Natural killer cell (primary cell): Measurements from ENCODE around the gene OSBPL10. TPM values are rescaled to one million over a fixed set of nuclear protein-coding genes. Genes with fewer than 3 reads are reported as not detected.

Experiments used
- ATAC-seq, 3 donors: fragments of 150-1000 bp in 2 of 3; fragments of 200-7000 bp in 1 of 3; cut with Tn5 transposase; 1 replicate in 1 of 3; 2 replicates in 2 of 3; pipeline ENCODE4 v1.10.0; 2021; ENCODE audit warnings: mild to moderate bottlenecking in 2 of 3, moderate library complexity in 2 of 3
- DNase-seq, 2 donors: peaks; one replicate each; pipeline versions ENCODE4 v3.0.0 to v3.0.0-alpha.2; 2013 to 2021; ENCODE audit warnings: mixed read lengths in 1 of 2
- H3K27ac ChIP-seq: one replicate; pipeline ENCODE4 v1.5.1; 2013; ENCODE audit warnings: mild to moderate bottlenecking, low read length
- H3K27me3 ChIP-seq: one replicate; pipeline ENCODE4 v1.6.1; 2013; ENCODE audit warnings: low read length; ENCODE audit not compliant: control insufficient read depth, insufficient read depth
- H3K36me3 ChIP-seq: one replicate; pipeline ENCODE4 v1.6.1; 2013; ENCODE audit warnings: low read length; ENCODE audit not compliant: control insufficient read depth, insufficient read depth
- H3K4me1 ChIP-seq: one replicate; pipeline ENCODE4 v1.6.1; 2013; ENCODE audit warnings: low read length; ENCODE audit not compliant: control insufficient read depth, insufficient read depth
- H3K4me3 ChIP-seq: one replicate; pipeline ENCODE4 v1.5.1; 2013; ENCODE audit warnings: low read length
- H3K9me3 ChIP-seq: one replicate; pipeline ENCODE4 v1.6.1; 2013; ENCODE audit warnings: low read length; ENCODE audit not compliant: control insufficient read depth, insufficient read depth
- H3K27ac Mint-ChIP-seq, 2 donors: one replicate each; pipeline ENCODE4 v1.8.0; 2022; ENCODE audit warnings: mild to moderate bottlenecking in 2 of 2, mixed read lengths in 2 of 2, moderate library complexity in 1 of 2
- H3K27me3 Mint-ChIP-seq, 2 donors: one replicate each; pipeline ENCODE4 v1.8.0; 2022; ENCODE audit warnings: low read depth in 2 of 2, mixed read lengths in 2 of 2
- H3K36me3 Mint-ChIP-seq: one replicate; pipeline ENCODE4 v1.8.0; 2022; ENCODE audit warnings: mixed read lengths
- H3K4me1 Mint-ChIP-seq, 2 donors: one replicate each; pipeline ENCODE4 v1.8.0; 2022; ENCODE audit warnings: mixed read lengths in 2 of 2
- H3K4me3 Mint-ChIP-seq: one replicate; pipeline ENCODE4 v1.8.0; 2022; ENCODE audit warnings: mild to moderate bottlenecking, moderate library complexity, mixed read lengths
- H3K9me3 Mint-ChIP-seq, 2 donors: one replicate each; pipeline ENCODE4 v1.8.0; 2022; ENCODE audit warnings: mixed read lengths in 2 of 2
- WGBS: methylation state at CpG from one replicate; pipeline ENCODE4 v1.1.7; 2013; ENCODE audit warnings: missing lambda C conversion rate; ENCODE audit not compliant: insufficient coverage; 5-methylcytosine and 5-hydroxymethylcytosine counted together
- intact Hi-C: fragments of 100-400 bp; cut with micrococcal nuclease; formaldehyde crosslinking; loops from one replicate; pipeline ENCODE4 v1.14.2; 2022
- total RNA-seq, 4 donors: library from RNA; stranded (reverse); fragments of 120-200 nt in 1 of 4; gene quantifications; one replicate each; pipeline versions ENCODE4 v1.2.3 to v1.2.4, GENCODE V29; 2013 to 2022
- TF ChIP-seq, protein P1 (sequence below): fragments of 200-600 bp; IDR thresholded peaks from one replicate; pipeline ENCODE4 v1.8.0; 2022; ENCODE audit warnings: antibody characterized with exemption

Gene OSBPL10
- total RNA-seq, 3 donors from 2014 or later (not counting 1 experiment from before 2014, with no cell fraction given) = 1.00 to 3.6 (median 1.6) TPM

DNA sequence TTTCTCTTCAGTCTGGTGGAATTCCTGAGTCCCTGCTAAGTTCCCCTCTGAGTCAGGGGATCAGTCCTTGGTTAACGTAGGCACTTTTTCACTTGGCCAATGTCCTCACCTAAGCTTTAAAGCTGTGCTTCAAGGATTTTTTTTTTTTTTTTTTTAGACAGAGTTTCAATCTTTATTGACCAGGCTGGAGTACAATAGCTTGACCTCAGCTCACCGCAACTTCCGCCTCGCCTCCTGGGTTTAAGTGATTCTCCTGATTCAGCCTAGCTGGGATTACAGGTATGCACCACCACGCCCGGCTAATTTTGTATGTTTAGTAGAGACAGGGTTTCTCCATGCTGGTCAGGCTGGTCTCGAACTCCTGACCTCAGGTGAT lies 228.0 kb downstream of the OSBPL10 start:
- DNase-seq (no peak), ATAC-seq (no peak)
- no peak overlapping the region for H3K27ac ChIP-seq
- Mint-ChIP-seq H3K36me3 (no peaks in the 10 kb centered on the region), H3K4me3 (no peak overlapping the region), H3K4me1 (peaks cover 6 to 10% of the 10 kb centered on the region in 2 donors), H3K27me3 (no peaks in the 10 kb centered on the region), H3K27ac (no peak overlapping the region), H3K9me3 (no peaks in the 10 kb centered on the region)
- H3K27me3 ChIP-seq = no peaks in the 10 kb centered on the region
- intact Hi-C loops = no loop called here
- WGBS = over 99% methylated on average over 7 of the region's 7 CpGs
- H3K36me3 ChIP-seq = no peaks in the 10 kb centered on the region
- H3K4me1 ChIP-seq = no peaks in the 10 kb centered on the region
- H3K9me3 ChIP-seq = no peaks in the 10 kb centered on the region
- H3K4me3 ChIP-seq = no peak overlapping the region
- TF ChIP-seq, protein P1, sequence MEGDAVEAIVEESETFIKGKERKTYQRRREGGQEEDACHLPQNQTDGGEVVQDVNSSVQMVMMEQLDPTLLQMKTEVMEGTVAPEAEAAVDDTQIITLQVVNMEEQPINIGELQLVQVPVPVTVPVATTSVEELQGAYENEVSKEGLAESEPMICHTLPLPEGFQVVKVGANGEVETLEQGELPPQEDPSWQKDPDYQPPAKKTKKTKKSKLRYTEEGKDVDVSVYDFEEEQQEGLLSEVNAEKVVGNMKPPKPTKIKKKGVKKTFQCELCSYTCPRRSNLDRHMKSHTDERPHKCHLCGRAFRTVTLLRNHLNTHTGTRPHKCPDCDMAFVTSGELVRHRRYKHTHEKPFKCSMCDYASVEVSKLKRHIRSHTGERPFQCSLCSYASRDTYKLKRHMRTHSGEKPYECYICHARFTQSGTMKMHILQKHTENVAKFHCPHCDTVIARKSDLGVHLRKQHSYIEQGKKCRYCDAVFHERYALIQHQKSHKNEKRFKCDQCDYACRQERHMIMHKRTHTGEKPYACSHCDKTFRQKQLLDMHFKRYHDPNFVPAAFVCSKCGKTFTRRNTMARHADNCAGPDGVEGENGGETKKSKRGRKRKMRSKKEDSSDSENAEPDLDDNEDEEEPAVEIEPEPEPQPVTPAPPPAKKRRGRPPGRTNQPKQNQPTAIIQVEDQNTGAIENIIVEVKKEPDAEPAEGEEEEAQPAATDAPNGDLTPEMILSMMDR = no peak

DNA sequence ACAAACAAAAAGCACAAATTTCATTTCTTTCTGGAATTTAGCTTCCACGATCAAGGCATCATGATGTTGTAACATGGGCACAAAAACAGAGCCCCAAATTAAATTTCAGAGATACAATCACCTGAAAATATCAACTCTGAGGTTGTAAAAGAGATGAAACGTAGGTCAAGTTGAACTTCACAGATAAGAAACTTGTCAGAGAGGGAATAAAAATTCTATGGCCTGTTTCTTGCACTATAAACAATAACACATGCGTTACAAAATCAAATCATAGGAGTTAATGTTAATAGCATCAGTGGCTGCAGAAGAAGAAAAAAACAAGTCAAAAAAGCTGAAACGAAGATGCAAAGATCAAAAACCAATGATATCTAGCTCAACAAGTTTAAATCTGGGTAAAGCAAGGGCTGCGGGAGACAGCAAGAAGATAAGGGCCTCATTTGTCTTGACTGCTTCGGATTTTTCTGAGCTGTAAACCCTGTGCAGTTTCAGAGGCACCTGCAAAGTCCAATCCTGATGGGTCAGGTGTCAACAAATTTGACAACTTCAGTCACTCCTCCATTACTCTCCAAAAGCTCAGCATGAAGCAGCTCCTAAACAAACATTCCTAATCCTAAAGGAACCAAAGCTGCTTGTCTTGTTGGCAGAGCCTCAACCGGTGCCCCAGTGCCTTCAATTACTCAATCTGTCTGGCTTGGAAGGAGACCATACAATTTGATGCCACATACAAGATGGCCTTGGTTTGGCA lies 228.6 kb downstream of the OSBPL10 start:
- no peaks in the 10 kb centered on the region for H3K9me3 ChIP-seq
- no peak overlapping the region for H3K4me3 ChIP-seq
- Mint-ChIP-seq H3K4me1 (peaks cover 6 to 8% of the 10 kb centered on the region in 2 donors), H3K4me3 (no peak overlapping the region), H3K27ac (no peak overlapping the region), H3K27me3 (peaks cover 0 to 4% of the 10 kb centered on the region in 2 donors), H3K9me3 (no peaks in the 10 kb centered on the region), H3K36me3 (no peaks in the 10 kb centered on the region)
- H3K27me3 ChIP-seq = no peaks in the 10 kb centered on the region
- no peak for ATAC-seq
- TF ChIP-seq, protein P1 = no peak
- DNase-seq = no peak
- H3K36me3 ChIP-seq = no peaks in the 10 kb centered on the region
- intact Hi-C loops = no loop called here
- no peaks in the 10 kb centered on the region for H3K4me1 ChIP-seq
- WGBS = 89% methylated on average over 5 of the region's 7 CpGs
- no peak overlapping the region for H3K27ac ChIP-seq

DNA sequence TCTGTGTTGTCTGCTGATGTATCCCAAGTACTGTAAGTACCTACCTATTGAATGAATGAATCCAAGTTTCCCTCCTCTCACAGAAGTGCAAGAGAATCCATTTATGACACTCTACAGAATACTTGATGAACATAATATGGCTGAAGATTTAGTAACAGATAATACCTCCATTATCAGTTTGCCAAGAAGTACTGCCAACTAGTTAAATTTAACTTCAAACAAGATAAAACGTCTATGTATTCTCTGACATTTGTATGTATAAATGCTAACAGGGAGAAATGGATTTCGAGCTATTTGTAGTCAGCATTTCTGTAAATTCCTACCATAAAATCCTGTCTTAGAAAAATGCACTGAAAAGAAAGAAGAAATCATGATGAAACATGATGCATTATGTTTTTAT lies 230.7 kb downstream of the OSBPL10 start:
- WGBS = no CpG with 5 or more reads among the region's 2 CpGs

More for the DNA sequence above, 230.7 kb downstream of the OSBPL10 start:
- Histone ChIP-seq H3K27me3 (no peaks in the 10 kb centered on the region), H3K4me3 (no peak overlapping the region), H3K9me3 (no peaks in the 10 kb centered on the region), H3K4me1 (no peaks in the 10 kb centered on the region), H3K36me3 (no peaks in the 10 kb centered on the region), H3K27ac (no peak overlapping the region)
- Mint-ChIP-seq H3K27ac (no peak overlapping the region), H3K4me1 (no peaks in the 10 kb centered on the region), H3K36me3 (no peaks in the 10 kb centered on the region), H3K4me3 (no peak overlapping the region), H3K9me3 (no peaks in the 10 kb centered on the region), H3K27me3 (peaks cover 0 to 4% of the 10 kb centered on the region in 2 donors)
- intact Hi-C loops = no loop called here
- ATAC-seq (no peak), DNase-seq (no peak)
- TF ChIP-seq, protein P1 = no peak
